Thyroid gland (tissue), 4 donors: ENCODE results near the gene CDON.

ENCODE experiments used
- POLR2A ChIP-seq, 2 donors: fragments of 450-650 bp; IDR thresholded peaks; one replicate each; pipeline ENCODE4 v1.6.1; 2017; ENCODE audit warnings: antibody characterized with exemption in 2 of 2, mild to moderate bottlenecking in 2 of 2, moderate library complexity in 1 of 2
- TF ChIP-seq, protein P1 (sequence below), 6 experiments: fragments of 200-600 bp in 3 of 6; fragments of 450-650 bp in 3 of 6; sonication (generic) in 3 of 6; IDR thresholded peaks; one replicate each; pipeline ENCODE4 v1.5.1; 2016 to 2019; ENCODE audit warnings: antibody characterized with exemption in 6 of 6, mild to moderate bottlenecking in 2 of 6, inconsistent platforms in 1 of 6, moderate library complexity in 1 of 6

DNA sequence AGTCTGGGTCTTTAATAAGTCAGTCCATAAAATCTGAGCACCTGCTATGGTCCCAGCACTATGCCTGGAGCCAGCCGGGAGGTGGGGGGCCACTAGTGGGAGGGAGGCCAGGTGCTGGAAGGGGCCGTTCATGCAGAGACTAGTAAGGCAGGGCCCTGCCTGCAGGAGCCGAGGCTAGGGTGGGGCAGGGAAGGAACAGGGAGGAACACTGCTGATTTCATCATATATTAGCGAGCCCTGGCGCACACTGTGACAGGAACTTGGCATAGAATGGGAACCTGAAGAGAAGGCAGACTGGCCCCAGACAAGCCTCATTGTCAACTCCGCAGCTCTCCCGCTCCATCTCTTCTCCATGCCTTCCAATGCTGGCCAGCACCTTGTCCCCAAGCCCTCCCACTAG lies 109.7 kb downstream of the CDON start:
- TF ChIP-seq, protein P1, sequence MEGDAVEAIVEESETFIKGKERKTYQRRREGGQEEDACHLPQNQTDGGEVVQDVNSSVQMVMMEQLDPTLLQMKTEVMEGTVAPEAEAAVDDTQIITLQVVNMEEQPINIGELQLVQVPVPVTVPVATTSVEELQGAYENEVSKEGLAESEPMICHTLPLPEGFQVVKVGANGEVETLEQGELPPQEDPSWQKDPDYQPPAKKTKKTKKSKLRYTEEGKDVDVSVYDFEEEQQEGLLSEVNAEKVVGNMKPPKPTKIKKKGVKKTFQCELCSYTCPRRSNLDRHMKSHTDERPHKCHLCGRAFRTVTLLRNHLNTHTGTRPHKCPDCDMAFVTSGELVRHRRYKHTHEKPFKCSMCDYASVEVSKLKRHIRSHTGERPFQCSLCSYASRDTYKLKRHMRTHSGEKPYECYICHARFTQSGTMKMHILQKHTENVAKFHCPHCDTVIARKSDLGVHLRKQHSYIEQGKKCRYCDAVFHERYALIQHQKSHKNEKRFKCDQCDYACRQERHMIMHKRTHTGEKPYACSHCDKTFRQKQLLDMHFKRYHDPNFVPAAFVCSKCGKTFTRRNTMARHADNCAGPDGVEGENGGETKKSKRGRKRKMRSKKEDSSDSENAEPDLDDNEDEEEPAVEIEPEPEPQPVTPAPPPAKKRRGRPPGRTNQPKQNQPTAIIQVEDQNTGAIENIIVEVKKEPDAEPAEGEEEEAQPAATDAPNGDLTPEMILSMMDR (IDR thresholded peaks at IDR 0.05), result no peak
- TF ChIP-seq POLR2A (IDR thresholded peaks at IDR 0.05), result no peak
